ENCODE data around the gene MRPL33.

- TF ChIP-seq, protein P1, sequence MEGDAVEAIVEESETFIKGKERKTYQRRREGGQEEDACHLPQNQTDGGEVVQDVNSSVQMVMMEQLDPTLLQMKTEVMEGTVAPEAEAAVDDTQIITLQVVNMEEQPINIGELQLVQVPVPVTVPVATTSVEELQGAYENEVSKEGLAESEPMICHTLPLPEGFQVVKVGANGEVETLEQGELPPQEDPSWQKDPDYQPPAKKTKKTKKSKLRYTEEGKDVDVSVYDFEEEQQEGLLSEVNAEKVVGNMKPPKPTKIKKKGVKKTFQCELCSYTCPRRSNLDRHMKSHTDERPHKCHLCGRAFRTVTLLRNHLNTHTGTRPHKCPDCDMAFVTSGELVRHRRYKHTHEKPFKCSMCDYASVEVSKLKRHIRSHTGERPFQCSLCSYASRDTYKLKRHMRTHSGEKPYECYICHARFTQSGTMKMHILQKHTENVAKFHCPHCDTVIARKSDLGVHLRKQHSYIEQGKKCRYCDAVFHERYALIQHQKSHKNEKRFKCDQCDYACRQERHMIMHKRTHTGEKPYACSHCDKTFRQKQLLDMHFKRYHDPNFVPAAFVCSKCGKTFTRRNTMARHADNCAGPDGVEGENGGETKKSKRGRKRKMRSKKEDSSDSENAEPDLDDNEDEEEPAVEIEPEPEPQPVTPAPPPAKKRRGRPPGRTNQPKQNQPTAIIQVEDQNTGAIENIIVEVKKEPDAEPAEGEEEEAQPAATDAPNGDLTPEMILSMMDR (conservative IDR thresholded peaks at IDR 0.05 in 1 of 2, IDR thresholded peaks at IDR 0.05 in 1 of 2; ENCODE audit: extremely low read depth in 1 of 2, insufficient read depth in 1 of 2, low read depth in 1 of 2, low read length in 2 of 2) = no peak
- TF ChIP-seq EZH2 (IDR thresholded peaks at IDR 0.05; ENCODE audit: borderline replicate concordance, low read length) = no peak
Observed at GRCh38 chr2:27765621-27766286, 5.8 kb upstream of the MRPL33 start.
